HG02943 (cell line): ENCODE measurements around the gene FOXP1.

Source experiments
- ATAC-seq: cut with Tn5 transposase; IDR thresholded peaks from one replicate; pipeline ENCODE4 v1.9.1; 2021; ENCODE audit warnings: mild to moderate bottlenecking, low read depth, moderate library complexity; ENCODE audit not compliant: unreplicated experiment

FOXP1 gene

DNA sequence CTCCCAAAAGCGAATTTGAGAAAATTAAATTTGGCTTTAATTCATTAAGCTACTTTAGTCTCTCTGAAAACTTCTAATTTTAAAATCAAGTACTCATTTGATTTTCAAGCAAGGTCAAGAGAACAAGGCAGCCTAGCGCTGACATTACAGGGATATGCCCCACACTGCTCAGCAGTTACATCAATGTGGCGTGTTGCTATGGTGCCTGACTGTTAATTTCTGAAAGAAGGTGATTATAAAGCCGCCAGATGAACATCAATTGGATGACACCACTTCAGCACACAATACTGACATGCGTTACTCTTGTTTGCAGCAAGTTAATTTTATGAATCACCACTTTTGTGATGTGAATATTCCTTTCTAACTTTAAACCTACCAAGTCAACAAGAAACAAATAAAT lies 284.4 kb downstream of the FOXP1 start:
- no peak for ATAC-seq

DNA sequence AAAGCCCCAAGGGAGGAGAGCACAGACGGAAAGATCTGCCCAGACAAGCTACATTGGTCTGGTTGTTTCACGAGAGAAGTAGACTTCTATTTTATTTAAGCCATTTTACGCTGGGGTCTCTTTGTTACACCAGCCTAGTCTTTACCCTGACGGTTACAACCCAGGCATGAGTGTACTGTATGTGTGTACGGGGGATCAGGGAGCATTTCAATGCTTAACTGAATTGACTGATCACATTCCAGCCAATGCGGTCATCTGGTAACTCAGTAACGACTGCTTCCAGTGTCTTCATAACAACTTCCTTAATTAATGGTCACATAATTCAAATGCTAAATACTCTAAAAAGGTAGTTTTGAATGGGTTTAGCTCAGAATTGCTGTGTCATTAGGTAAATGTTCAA lies 288.6 kb downstream of the FOXP1 start:
- ATAC-seq, result no peak

DNA sequence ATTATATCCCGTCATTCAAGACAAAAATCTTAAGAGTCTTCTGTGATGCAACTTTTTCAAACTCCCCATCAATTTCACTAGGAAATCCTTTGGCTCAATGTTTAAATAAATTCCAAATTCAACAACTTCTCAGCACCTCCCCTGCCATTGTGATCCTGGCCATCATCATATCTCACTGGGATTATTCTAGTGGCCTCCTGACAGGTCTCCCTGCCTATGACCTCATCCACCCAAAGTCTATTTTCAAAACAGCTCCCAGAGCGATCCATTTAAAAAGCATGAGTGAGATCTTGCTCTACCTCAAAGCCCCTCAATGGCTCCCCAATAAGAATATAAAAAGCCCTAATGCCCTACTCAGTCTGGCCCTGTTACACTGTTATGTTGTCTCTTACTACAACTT lies 293.2 kb downstream of the FOXP1 start:
- ATAC-seq, result no peak

DNA sequence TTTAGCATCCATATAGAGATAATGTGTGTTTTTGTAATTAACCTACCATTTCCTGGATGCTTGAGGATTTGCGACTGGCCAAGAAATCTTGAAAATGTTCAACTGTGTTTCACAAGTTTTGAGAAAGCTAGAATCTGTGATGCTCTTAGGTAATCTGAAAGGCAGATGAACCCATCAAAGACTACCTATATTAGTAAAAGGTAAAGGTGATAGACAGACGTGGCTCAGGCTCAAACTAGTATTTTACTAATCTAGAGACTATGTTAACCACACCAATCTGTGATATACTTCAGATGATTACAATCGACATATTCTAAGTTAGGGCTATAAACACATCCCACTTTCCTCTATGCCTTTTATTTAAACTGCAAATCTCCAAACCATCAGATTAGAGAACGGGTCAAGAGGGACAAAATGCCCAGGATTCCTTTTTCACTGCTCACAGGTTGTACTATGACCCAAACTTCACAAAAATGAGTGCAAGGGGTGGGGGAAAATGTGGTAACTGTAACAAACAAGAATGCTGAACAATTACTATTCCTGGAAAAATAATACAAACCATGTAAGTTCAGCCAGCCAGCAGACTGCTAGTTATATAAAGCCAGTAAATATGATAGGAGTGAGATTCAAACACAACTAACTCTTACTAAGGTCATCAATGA lies 295.1 kb downstream of the FOXP1 start:
- no peak for ATAC-seq

DNA sequence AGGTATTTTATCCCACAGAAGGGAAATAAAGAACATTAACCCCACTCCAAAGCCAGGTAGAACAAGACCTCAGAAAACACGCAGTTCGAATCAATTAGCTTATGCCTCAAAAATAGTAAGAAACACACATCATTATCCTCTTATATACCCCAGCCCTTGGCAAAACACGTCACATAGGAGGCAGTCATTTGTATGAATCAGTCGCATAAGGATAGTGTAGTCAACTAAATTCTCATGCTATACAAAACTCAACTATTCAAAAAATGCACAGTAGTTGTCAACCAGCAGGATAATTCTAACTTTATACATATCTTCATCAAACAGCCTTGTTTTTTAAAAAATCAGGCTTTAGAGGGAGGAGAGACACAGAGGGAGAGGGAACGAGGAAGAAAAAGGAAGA lies 298.4 kb downstream of the FOXP1 start:
- ATAC-seq, result no peak

DNA sequence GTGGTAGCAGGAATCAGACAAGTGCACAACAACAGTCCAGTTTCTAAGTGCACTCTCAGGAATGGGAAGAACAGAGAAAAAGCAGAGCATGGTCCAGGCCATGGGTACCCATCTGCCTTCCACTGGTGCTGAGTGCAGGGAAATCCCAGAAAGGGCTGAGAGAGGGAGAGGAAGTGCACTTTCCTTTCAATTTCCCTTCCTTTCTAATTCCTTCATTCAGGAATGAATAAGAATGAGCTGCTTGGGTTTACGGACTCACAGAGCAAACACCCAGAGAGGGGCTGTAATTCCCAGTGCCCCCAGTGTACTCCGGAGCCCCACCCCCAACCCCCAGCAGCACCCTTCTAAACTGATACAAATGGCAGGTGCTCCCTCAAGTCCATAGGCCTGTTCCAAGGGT lies 300.6 kb downstream of the FOXP1 start:
- ATAC-seq, result no peak

DNA sequence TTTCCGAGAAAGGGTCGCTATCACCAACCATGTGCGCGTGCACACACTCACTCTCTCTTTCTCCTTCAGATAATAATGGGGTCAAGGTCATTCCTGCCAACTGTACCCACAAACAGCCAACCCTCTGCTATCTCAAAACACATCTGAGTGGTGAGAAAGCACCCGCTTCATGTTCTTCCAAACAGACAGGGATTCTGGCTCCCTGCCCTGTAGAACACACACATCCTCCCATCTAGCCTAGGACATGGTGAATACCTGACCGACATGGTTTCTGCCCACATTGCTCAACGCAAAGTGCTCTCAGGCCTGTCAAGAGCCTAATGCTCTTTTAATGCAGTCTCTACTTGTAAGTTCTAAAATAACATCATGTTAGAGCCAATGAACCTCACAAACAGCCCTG lies 302.2 kb downstream of the FOXP1 start:
- no peak for ATAC-seq

DNA sequence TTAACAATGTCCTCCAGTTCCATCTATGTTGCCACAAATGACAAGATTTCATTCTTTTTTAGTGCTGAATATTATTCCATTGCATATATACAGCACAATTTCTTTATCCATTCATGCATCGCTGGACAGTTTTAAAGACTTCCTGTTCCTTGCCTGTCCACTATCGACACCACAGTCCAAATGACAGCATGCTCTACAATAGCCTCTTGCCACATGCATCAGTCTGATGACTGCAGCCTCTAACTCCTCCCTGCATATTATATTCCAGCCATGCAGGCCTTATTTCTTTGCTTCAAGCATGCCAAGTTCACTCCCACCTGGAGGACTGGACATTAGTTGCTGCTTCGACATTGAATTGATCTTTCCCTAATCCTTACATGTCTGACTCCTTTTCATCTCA lies 306.2 kb downstream of the FOXP1 start:
- no peak for ATAC-seq

DNA sequence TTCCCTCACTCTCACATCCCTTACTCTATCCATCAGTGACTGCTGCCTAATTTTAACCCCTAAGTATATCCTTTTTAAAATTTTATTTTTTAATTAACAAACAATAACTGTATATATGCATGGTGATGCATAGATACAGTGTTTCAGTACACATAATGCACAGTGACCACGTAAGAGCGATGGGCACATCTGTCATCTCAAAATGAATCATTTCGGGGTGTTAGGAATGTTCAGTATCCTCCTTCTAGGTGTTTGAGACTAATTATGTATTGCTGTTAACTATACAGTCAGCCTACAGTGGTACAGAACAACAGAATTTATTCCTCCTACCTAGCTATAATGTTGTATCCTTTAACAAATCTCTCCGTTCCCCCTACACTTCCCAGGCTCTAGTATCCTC lies 307.0 kb downstream of the FOXP1 start:
- no peak for ATAC-seq

DNA sequence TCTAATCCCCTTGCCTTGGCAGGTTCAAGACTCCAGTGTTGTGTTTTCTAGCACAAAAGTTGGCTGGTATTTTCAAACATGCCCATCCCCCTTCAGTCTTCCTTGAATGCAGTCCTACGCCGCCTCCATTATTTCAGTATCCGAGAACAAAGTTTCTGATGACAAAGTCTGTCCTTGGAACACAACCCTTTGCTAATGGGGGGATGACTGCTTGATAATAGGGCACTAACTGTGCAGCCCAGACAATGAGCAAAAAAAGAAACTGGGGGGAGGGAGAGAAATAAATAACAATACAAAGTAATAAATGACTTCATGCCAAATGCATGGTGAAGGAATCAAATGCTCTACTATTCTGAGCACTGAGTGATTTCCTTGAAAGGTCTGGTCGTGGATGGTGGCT lies 310.1 kb downstream of the FOXP1 start:
- ATAC-seq, result no peak

DNA sequence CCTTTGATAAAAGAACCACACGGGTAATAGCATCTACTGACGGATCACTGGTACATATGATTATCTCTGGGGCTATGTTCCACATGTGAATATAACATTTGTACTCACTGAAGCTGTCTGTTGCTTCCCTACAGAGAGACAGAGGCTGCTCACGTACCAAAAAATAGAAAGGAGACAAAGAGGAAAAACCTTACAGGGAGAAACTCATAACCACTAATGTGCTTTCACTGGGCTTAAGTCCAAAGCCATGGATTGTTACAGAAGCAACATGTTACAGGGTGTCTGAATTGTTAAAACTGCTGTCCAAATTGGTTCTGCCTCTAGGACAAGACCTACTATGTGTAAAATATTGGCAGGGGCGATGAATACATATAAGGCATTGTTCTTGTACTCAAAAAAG lies 311.9 kb downstream of the FOXP1 start:
- ATAC-seq, result no peak

DNA sequence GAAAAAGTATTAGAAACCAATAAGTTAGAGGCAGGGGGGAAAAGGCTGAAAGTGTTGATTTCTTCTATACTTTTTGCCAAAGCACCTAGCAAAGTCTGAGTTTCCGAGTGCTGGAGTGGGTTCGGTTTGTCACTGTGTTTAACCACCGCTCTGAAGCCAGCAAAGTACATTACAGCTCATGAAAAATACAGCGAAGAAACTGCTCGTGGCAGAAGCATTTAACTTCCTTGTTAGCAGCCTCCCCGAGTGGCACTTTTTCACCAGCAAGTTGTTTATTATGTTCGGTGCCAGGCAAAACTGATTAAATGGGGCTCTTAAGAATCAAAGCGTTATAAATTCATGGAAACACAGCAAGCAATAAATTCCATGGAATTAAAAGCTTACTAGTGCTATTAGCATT lies 313.6 kb downstream of the FOXP1 start:
- ATAC-seq, result no peak

DNA sequence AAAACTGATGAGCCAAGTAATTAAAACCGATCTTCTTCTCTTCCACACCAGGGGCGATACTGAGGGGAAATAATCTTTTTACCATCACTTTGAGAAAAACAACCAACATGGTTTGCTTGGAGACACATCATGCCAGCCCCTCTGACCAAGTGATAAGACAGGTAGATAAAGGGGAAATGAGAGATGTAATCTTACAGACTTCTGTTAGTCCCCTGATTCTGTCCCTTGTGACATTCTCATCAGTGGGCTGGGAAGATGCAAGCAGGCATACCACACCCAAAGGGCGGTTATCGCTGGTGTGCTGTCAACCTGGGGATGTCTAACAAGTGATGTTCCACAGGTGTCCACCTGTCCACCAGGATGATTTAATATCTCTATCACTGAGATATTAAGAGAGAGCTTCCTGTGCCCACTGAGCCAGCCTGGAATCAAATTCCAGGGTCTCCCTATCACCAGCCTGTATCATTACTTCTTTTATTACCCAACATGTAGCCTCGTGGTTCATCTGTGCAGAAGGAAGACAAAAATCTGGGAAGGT lies 315.0 kb downstream of the FOXP1 start:
- ATAC-seq, result no peak

DNA sequence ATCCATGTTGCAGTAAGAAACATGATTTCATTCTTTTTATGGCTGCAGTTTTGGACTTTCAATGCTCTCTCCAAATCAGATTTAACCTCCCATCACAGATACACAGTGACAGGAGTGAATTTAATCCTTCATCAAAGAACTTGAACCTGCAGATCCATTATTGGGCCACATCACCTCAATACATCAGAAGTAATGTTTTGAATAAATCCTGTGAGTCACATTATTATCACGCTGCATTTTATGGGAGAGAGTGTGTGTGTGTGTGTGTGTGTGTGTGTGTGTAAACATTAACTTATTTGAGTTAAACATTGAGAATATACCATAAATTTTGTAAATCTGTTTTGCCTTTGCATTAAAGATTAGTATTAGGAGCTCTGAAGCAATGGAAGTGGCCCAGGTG lies 316.7 kb downstream of the FOXP1 start:
- no peak for ATAC-seq

DNA sequence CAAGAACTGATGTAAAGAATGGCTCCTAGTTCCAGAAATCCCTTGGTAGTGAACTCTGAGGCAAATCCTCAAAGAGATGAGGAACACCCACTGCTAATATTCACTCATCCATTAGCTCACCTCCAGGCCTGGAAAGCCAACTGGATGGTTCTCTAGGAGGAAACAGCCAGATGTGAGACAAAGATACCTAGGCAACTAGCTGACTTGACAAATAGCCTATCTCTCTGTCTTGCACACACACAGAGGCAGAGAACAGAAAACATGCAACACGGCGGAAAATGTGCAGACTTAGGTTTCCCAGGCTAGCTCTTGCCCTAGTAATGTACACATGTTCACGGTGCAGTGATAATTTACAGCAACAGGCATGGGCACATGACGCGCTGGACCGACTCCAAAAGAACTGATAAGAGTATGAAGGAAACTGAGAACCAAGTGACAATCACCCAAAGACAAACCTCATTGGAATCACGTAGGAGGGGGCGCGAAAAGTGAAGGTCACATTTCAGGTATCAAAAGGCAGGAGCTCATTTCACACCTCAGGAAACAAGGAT lies 318.1 kb downstream of the FOXP1 start:
- ATAC-seq, result no peak

DNA sequence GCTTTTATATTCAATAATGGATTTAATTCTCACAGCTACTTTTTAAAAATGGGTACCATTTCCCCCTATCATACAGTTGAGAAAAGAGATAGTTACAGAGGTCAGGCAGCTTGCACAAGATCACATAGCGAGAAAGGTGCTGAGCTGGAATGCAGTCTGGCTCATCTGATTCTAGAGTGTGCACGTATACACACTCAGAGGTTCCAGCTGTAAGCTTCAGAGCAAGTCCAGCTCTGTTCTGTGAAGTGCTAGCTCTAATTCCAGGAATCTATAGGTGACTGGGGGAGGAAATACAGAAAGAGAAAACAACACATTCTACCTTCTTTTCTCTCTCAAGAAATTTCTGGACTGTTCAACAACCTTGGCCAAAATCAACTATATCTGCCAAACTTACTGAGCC lies 318.7 kb downstream of the FOXP1 start:
- ATAC-seq, result no peak

DNA sequence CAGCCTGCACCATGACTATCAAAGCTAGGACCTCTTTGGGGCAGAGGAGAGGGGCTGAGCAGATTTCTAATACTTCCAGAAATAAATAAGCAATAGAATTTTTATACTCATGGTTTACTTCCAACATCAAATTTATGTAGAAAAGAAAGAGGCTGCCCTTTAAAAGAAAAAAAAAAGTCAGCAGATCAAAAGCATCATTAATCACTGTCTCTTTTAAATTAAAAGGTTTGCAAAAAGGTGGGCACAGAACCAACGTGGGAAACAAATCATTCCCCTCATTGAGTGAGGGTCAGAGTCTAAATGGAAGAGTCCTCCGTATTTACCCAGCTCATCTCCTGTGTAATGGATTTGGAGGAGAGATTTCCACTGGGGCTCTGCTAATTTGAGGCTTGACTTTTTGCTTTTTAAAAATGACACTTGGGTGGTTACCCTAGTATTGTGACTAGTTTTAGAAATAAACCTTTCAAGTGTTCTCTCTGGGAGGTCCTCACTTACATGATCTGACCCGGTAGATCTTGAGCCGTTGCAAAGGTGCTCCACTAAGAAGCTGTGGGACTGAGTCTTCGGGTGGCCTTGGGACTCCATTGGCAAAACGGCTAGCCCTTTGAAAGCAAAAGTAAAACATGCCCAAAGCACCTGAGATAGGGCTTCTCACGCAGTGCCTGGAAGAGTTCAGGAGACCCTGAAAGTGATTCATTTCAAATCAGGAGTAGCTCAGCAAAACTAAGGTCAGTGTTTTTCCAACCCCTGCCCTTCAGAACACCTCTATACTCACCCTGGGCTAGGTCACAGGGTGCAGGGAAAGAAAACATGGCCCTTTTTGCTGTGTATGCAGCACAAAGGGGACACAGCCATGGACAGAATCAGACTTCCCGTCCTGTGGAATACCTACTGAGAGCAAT lies 320.9 kb downstream of the FOXP1 start:
- no peak for ATAC-seq

DNA sequence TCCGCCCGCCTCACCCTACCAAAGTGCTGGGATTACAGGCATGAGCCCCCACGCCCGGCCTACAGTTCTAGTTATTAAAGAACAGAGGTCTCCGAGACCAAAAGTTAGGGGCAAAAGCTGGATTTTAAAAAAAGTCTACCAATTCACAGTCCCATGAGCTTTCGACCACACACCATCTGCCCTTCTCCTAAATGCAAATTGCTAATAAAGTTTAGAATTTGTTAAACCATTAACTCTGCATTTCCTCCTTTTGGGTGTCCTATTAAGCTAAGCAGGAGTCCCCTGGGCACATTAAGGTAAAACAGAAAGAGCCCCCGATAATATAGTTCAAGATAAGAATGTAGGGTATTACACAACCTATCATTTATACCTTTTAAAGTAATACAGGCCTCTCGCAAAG lies 322.7 kb downstream of the FOXP1 start:
- peak; percentile 69 for ATAC-seq

DNA sequence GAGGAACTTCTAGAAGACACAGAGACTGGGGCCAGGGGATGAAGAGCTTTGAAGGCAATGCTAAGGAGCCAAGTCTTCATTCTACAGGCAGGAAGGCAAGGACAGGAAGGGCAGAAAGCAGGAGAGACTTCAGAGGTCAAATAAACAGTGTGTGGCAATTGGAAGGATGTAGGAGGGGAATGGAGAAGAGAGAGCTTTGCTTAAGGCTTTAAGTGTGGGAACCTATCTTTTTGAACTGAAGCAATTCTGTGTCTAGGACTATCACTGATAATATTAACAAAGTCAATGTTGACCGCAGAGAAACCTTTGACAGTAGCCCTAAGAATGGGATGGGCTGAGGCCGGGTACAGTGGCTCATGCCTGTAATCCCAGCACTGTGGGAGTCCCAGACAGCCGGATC lies 325.0 kb downstream of the FOXP1 start:
- no peak for ATAC-seq

DNA sequence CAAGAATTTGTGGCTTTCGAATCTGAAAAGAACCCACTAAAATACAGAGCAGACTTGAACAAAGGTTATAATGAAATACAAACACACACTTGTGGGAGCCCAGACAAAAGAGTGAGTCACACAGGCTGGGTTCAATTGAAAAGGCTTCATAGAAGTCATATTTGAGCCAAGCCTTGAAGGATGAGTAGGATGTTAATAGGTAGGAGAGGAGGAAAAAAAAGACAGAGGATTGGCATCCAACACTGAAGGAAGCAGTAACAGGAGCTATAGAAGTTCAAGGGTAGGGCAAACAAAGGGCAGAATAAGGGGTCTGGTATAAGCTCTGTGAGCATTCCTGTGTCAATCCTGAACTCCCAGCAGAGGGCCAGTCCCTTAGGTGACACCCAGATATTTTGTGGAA lies 325.4 kb downstream of the FOXP1 start:
- ATAC-seq, result no peak

DNA sequence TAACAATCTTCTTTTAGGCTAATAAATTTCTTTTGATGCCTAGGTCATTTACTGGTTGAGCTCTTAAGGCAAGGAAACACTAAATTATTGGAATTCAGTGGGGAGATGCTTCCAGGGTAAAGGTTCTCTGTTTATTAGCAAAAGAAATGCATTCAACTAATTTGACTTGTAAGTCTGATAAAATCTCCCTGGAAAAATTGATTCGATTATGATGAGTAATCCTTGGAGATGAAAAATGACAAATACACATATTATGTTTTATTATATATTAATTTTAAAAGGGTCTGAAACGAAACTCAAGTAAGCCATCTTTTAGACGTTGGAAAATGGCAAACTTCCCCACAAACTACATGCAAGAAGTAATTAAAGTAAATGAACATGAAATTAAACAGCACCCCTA lies 328.0 kb downstream of the FOXP1 start:
- no peak for ATAC-seq
